RCC 7860 (cell line): ENCODE results near the gene DNAJC11.

Source experiments
- DNase-seq: peaks from one replicate; pipeline ENCODE4 v3.0.0-alpha.2; 2015; ENCODE audit warnings: low spot score
- FAIRE-seq: peaks from 2 replicates; lab custom pipeline; 2012; peaks lifted over from hg19 to GRCh38; lab: Jason Lieb, UNC

The DNAJC11 gene

GRCh38 chr1:6587261-6588005 is 114.2 kb downstream of the DNAJC11 start:
- no peak for DNase-seq
- no peak for FAIRE-seq

GRCh38 chr1:6586404-6586816 is 115.2 kb downstream of the DNAJC11 start:
- no peak for FAIRE-seq
- no peak for DNase-seq

- DNase-seq (no peak), FAIRE-seq (no peak)
These were observed 115.8 kb downstream of the DNAJC11 start for GRCh38 chr1:6585841-6586240.

- no peak for FAIRE-seq
- DNase-seq: no peak
These were observed 116.4 kb downstream of the DNAJC11 start for GRCh38 chr1:6585081-6585722.
